ENCODE results near the gene SRBD1.

SRBD1 gene

GRCh38 chr2:45505138-45505537 lies 105.9 kb downstream of the SRBD1 start:
- Mint-ChIP-seq H3K27ac (no peak overlapping the region), H3K4me1 (no peaks in the 10 kb centered on the region)

DNA sequence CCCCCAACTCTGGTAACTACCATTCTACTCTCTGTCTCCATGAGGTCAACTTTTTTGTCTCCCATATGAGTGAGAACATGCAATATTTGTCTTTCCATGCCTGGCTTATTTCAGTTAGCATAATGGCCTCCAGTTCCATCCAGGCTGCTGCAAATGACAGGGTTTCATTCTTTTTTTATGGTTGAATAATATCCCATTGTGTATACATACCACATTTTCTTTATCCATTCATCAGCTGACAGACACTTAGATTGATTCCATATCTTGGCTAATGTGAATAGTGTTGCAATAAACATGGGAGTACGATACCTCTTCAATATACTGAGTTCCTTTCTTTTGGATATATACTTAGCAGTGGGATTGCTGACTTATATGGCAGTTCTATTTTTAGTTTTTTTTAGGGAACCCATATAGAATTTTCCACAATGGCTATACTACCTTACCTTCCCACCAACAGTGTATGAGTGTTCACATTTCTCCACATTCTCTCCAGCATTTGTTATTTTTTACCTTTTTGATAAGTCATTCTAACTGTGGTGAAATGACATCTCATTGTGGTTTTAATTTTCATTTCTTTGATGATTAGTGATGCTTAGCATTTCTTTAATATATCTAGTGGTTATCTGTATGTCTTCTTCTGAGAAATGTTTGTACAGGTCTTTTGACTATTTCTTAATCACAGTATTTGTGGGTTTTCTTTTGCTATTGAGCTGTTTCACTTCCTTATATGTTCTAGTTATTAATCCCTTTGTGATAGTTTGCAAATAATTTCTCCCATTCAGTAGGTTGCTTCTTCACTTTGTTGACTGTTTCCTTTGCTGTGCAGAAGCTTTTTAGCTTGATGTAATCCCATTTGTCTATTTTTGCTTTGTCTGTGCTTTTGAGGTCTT lies 112.2 kb downstream of the SRBD1 start:
- H3K4me1 Mint-ChIP-seq: peaks cover 6% of the 10 kb centered on the region
- TF ChIP-seq CTCF (IDR thresholded peaks at IDR 0.05): no peak

More at GRCh38 chr2:45505138-45505537, 105.9 kb downstream of the SRBD1 start:
- Mint-ChIP-seq H3K9me3 (peaks cover 27% of the 10 kb centered on the region), H3K4me3 (no peak overlapping the region), H3K27me3 (ENCODE audit: low read depth, poor library complexity) (no peaks in the 10 kb centered on the region), H3K36me3 (ENCODE audit: low read depth) (peaks cover 29% of the 10 kb centered on the region)
- TF ChIP-seq CTCF (IDR thresholded peaks at IDR 0.05): no peak
- DNase-seq: no peak

GRCh38 chr2:45497355-45497754 lies 113.7 kb downstream of the SRBD1 start:
- Mint-ChIP-seq H3K27ac (no peak overlapping the region), H3K27me3 (ENCODE audit: low read depth, poor library complexity) (no peaks in the 10 kb centered on the region), H3K4me3 (no peak overlapping the region), H3K36me3 (ENCODE audit: low read depth) (peaks cover 46% of the 10 kb centered on the region), H3K9me3 (peaks cover 30% of the 10 kb centered on the region), H3K4me1 (peaks cover 6% of the 10 kb centered on the region)
- TF ChIP-seq CTCF (IDR thresholded peaks at IDR 0.05): no peak
- no peak for DNase-seq

More for the DNA sequence above, 112.2 kb downstream of the SRBD1 start:
- Mint-ChIP-seq H3K9me3 (peaks cover 35% of the 10 kb centered on the region), H3K27me3 (ENCODE audit: low read depth, poor library complexity) (no peaks in the 10 kb centered on the region), H3K36me3 (ENCODE audit: low read depth) (peaks cover 46% of the 10 kb centered on the region), H3K27ac (no peak overlapping the region), H3K4me3 (no peak overlapping the region)
- no peak for DNase-seq

- H3K4me1 Mint-ChIP-seq: peaks cover 6% of the 10 kb centered on the region
- H3K4me3 Mint-ChIP-seq: no peak overlapping the region
- H3K27me3 Mint-ChIP-seq (ENCODE audit: low read depth, poor library complexity): no peaks in the 10 kb centered on the region
- DNase-seq: no peak
- no peak for TF ChIP-seq CTCF (IDR thresholded peaks at IDR 0.05)
- H3K27ac Mint-ChIP-seq: no peak overlapping the region
- peaks cover 45% of the 10 kb centered on the region for H3K36me3 Mint-ChIP-seq (ENCODE audit: low read depth)
- peaks cover 25% of the 10 kb centered on the region for H3K9me3 Mint-ChIP-seq
These were observed 114.2 kb downstream of the SRBD1 start for GRCh38 chr2:45496869-45497268.

- Mint-ChIP-seq H3K36me3 (ENCODE audit: low read depth) (peaks cover 26% of the 10 kb centered on the region), H3K9me3 (peaks cover 6% of the 10 kb centered on the region), H3K27me3 (ENCODE audit: low read depth, poor library complexity) (no peaks in the 10 kb centered on the region), H3K4me3 (no peak overlapping the region), H3K27ac (no peak overlapping the region), H3K4me1 (peaks cover 6% of the 10 kb centered on the region)
- DNase-seq: no peak
- no peak for TF ChIP-seq CTCF (IDR thresholded peaks at IDR 0.05)
These were observed 116.1 kb downstream of the SRBD1 start for GRCh38 chr2:45494978-45495293.
